Neural cell (in vitro differentiated cells): Measurements from ENCODE around the gene MANEAL.

Source experiments
- EP300 ChIP-seq: fragments of 450-650 bp; conservative IDR thresholded peaks from 2 replicates; pipeline ENCODE4 v1.6.1; 2014; ENCODE audit warnings: antibody characterized with exemption, mild to moderate bottlenecking, moderate library complexity; ENCODE audit not compliant: poor library complexity, severe bottlenecking
- EZH2 ChIP-seq: fragments of 200-600, 300-800 bp; shearing (Covaris generic), sonication (generic); IDR thresholded peaks from 2 replicates; pipeline ENCODE4 v1.6.1; 2014; ENCODE audit warnings: antibody characterized with exemption, low read length, borderline replicate concordance, mild to moderate bottlenecking; ENCODE audit not compliant: insufficient read depth, poor library complexity, severe bottlenecking
- RAD21 ChIP-seq: fragments of 450-650 bp; conservative IDR thresholded peaks from 2 replicates; pipeline ENCODE4 v1.6.1; 2014; ENCODE audit warnings: antibody characterized with exemption, mild to moderate bottlenecking, moderate library complexity
- TF ChIP-seq, protein P1 (sequence below): fragments of 450-650 bp; IDR thresholded peaks from 2 replicates; pipeline ENCODE4 v1.5.1; 2014; ENCODE audit warnings: antibody characterized with exemption, mild to moderate bottlenecking, moderate library complexity; ENCODE audit not compliant: poor library complexity, severe bottlenecking
- TF ChIP-seq, protein P2 (sequence below): IDR thresholded peaks from 2 replicates; pipeline ENCODE4 v1.6.1; 2012; ENCODE audit warnings: borderline replicate concordance

DNA sequence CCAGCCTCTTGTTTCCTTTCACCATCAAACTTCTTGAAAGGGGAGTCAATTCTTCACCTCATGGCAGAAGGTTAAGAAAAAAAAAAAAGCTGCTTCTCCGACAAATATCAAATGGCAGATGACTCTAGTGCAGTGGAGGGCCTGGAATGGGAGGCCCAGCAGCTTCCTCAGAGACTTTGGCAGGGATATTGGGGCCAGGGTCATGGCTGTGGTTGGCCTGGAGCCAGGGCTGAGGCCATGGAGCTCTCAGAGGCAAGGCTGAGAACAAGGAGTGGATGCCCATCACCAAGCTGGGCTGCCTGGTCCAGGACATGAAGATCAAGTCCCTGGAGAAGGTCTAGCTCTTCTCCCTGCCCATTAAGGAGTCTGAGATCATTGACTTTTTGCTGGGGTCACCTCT is 47.1 kb downstream of the MANEAL start:
- TF ChIP-seq EP300 (no peak), EZH2 (no peak), RAD21 (no peak)
- TF ChIP-seq, protein P1, sequence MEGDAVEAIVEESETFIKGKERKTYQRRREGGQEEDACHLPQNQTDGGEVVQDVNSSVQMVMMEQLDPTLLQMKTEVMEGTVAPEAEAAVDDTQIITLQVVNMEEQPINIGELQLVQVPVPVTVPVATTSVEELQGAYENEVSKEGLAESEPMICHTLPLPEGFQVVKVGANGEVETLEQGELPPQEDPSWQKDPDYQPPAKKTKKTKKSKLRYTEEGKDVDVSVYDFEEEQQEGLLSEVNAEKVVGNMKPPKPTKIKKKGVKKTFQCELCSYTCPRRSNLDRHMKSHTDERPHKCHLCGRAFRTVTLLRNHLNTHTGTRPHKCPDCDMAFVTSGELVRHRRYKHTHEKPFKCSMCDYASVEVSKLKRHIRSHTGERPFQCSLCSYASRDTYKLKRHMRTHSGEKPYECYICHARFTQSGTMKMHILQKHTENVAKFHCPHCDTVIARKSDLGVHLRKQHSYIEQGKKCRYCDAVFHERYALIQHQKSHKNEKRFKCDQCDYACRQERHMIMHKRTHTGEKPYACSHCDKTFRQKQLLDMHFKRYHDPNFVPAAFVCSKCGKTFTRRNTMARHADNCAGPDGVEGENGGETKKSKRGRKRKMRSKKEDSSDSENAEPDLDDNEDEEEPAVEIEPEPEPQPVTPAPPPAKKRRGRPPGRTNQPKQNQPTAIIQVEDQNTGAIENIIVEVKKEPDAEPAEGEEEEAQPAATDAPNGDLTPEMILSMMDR = no peak
- TF ChIP-seq, protein P2, sequence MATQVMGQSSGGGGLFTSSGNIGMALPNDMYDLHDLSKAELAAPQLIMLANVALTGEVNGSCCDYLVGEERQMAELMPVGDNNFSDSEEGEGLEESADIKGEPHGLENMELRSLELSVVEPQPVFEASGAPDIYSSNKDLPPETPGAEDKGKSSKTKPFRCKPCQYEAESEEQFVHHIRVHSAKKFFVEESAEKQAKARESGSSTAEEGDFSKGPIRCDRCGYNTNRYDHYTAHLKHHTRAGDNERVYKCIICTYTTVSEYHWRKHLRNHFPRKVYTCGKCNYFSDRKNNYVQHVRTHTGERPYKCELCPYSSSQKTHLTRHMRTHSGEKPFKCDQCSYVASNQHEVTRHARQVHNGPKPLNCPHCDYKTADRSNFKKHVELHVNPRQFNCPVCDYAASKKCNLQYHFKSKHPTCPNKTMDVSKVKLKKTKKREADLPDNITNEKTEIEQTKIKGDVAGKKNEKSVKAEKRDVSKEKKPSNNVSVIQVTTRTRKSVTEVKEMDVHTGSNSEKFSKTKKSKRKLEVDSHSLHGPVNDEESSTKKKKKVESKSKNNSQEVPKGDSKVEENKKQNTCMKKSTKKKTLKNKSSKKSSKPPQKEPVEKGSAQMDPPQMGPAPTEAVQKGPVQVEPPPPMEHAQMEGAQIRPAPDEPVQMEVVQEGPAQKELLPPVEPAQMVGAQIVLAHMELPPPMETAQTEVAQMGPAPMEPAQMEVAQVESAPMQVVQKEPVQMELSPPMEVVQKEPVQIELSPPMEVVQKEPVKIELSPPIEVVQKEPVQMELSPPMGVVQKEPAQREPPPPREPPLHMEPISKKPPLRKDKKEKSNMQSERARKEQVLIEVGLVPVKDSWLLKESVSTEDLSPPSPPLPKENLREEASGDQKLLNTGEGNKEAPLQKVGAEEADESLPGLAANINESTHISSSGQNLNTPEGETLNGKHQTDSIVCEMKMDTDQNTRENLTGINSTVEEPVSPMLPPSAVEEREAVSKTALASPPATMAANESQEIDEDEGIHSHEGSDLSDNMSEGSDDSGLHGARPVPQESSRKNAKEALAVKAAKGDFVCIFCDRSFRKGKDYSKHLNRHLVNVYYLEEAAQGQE = no peak
